RWPE2 (cell line): ENCODE results near the gene ORM1.

Source experiments
- ATAC-seq: fragments of 200-7000 bp; cut with Tn5 transposase; 3 replicates; pipeline ENCODE4 v1.9.1; 2021; ENCODE audit warnings: low read depth
- DNase-seq: peaks from one replicate; pipeline ENCODE4 v3.0.0-alpha.2; 2020; ENCODE audit warnings: low spot score
- H3K27ac ChIP-seq: fragments of 450-650 bp; 2 replicates; pipeline ENCODE4 v1.5.1; 2017; ENCODE audit warnings: mild to moderate bottlenecking; ENCODE audit not compliant: poor library complexity, severe bottlenecking
- H3K27me3 ChIP-seq: fragments of 250-450 bp; sonication (Bioruptor Pico); 2 replicates; pipeline ENCODE4 v1.5.1; 2021; ENCODE audit warnings: mild to moderate bottlenecking, moderate library complexity; ENCODE audit not compliant: insufficient read depth, poor library complexity, severe bottlenecking
- H3K36me3 ChIP-seq: fragments of 250-450 bp; sonication (Bioruptor Pico); 2 replicates; pipeline ENCODE4 v1.5.1; 2020; ENCODE audit warnings: low read depth, mild to moderate bottlenecking, moderate library complexity
- H3K4me1 ChIP-seq: fragments of 250-450 bp; sonication (Bioruptor Pico); 2 replicates; pipeline ENCODE4 v1.5.1; 2021; ENCODE audit warnings: mild to moderate bottlenecking, moderate library complexity; ENCODE audit not compliant: insufficient read depth, poor library complexity, severe bottlenecking
- H3K4me3 ChIP-seq: fragments of 250-450 bp; sonication (Bioruptor Pico); 2 replicates; pipeline ENCODE4 v1.5.1; 2021; ENCODE audit warnings: mild to moderate bottlenecking, moderate library complexity; ENCODE audit not compliant: severe bottlenecking
- H3K9me3 ChIP-seq: fragments of 250-450 bp; sonication (Bioruptor Pico); 2 replicates; pipeline ENCODE4 v1.5.1; 2021; ENCODE audit warnings: mild to moderate bottlenecking, moderate library complexity; ENCODE audit not compliant: severe bottlenecking
- CTCF ChIP-seq: fragments of 450-650 bp; IDR thresholded peaks from one replicate; pipeline ENCODE4 v1.5.1; 2017; ENCODE audit warnings: mild to moderate bottlenecking, moderate library complexity; ENCODE audit not compliant: poor library complexity, severe bottlenecking

ORM1 gene

GRCh38 chr9:114290561-114290986 is 32.3 kb upstream of the ORM1 start:
- H3K4me1 ChIP-seq = peaks cover 16% of the 10 kb centered on the region
- H3K27ac ChIP-seq = no peak overlapping the region
- ATAC-seq = no peak
- H3K27me3 ChIP-seq = no peaks in the 10 kb centered on the region
- peaks cover 40% of the 10 kb centered on the region for H3K36me3 ChIP-seq
- TF ChIP-seq CTCF = no peak
- DNase-seq = peak; percentile 35
- no peak overlapping the region for H3K4me3 ChIP-seq
- H3K9me3 ChIP-seq = peaks cover 2% of the 10 kb centered on the region

DNA sequence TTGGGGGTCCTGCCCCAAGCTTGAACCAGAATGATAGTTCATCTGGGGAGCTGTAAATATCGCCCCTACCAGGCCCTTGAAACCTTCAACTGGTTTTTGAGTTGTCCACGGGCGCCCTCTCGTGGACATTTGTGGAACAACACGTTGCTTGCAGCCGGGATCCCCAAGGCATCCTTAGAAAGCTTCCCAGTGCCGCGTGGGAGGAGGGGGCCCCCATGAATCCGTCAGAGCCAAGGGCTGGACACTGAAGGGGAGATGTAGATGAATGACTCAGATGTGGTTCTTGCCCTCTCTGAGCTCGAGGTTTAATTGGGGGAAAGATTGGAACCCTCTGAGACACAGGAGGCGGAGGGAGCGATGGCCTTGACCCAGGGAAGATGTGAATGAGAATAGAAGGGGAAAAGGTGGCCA is 31.8 kb upstream of the ORM1 start:
- Histone ChIP-seq H3K4me3 (no peak overlapping the region), H3K4me1 (peaks cover 11% of the 10 kb centered on the region), H3K27ac (no peak overlapping the region), H3K27me3 (no peaks in the 10 kb centered on the region), H3K9me3 (peaks cover 2% of the 10 kb centered on the region), H3K36me3 (peaks cover 45% of the 10 kb centered on the region)
- DNase-seq = peak; percentile 41
- TF ChIP-seq CTCF = peak; percentile 95
- peak; percentile 35; the same call in 2 of the 3 replicates for ATAC-seq

- H3K27ac ChIP-seq = no peak overlapping the region
- peaks cover 51% of the 10 kb centered on the region for H3K36me3 ChIP-seq
- no peak for ATAC-seq
- peaks cover 2% of the 10 kb centered on the region for H3K9me3 ChIP-seq
- peak; percentile 23 for DNase-seq
- peaks cover 11% of the 10 kb centered on the region for H3K4me1 ChIP-seq
- H3K27me3 ChIP-seq = no peaks in the 10 kb centered on the region
- no peak overlapping the region for H3K4me3 ChIP-seq
- no peak for TF ChIP-seq CTCF
These were observed 30.9 kb upstream of the ORM1 start for GRCh38 chr9:114291886-114292590.

DNA sequence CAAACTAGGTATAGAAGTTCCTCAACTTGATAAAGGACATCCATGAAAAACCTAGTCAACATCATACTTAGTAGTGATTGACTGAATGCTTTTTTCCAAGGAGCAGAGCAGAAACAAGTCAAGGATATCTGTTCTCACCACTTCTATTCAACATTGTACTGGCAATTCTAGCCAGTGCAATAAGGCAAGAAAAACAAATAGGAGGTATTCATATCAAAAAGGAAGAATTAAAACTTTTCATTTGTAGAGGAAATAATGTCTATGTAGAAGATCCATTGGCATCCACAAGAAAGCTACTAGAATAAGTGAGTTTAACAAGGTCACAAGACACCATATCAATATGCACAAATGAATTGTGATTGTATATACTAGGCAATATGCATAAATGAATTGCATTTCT is 28.2 kb upstream of the ORM1 start:
- Histone ChIP-seq H3K9me3 (peaks cover 2% of the 10 kb centered on the region), H3K27ac (no peak overlapping the region), H3K4me3 (no peak overlapping the region), H3K27me3 (no peaks in the 10 kb centered on the region), H3K36me3 (peaks cover 73% of the 10 kb centered on the region), H3K4me1 (no peaks in the 10 kb centered on the region)
- DNase-seq (no peak), ATAC-seq (no peak)
- TF ChIP-seq CTCF = no peak

DNA sequence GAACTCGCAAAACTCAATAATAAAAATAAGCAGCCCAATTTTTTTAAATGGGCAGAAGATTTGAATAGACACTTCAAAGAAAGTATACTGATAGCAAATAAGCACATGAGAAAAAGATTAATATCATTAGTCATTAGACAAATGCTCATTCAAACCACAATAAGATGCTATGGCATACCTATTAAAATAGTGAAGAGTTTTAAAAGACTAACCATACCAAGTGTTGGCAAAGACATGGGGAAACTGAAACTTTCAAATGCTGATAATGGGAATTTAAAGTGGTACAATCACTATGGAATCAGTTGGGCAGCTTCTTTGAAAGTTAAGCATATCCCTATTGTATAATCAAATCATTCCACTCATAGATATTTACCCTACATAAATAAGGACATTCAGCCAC is 26.6 kb upstream of the ORM1 start:
- H3K4me3 ChIP-seq = no peak overlapping the region
- H3K9me3 ChIP-seq = peaks cover 2% of the 10 kb centered on the region
- H3K27ac ChIP-seq = no peak overlapping the region
- TF ChIP-seq CTCF = no peak
- ATAC-seq (no peak), DNase-seq (no peak)
- H3K36me3 ChIP-seq = peaks cover 68% of the 10 kb centered on the region
- no peaks in the 10 kb centered on the region for H3K4me1 ChIP-seq
- H3K27me3 ChIP-seq = no peaks in the 10 kb centered on the region
